NCI-H774 (cell line): ENCODE data around the gene POLR1E.
A peak's percentile ranks its signal among the peaks of the same experiment; 100 is the strongest.
"Not testable (repeated sequence)": the region's sequence is repeated elsewhere in the genome, so short reads cannot be mapped to it uniquely, and the experiment has no call there.

Experiments used
- DNase-seq: peaks from one replicate; lab custom pipeline; 2025; lab: John Stamatoyannopoulos, UW

Gene POLR1E

GRCh38 chr9:37464426-37465248 is 21.1 kb upstream of the POLR1E start:
- no peak for DNase-seq

- peak; percentile 99 for DNase-seq
Measured at GRCh38 chr9:37465249-37466036, 20.3 kb upstream of the POLR1E start, which contains the start of gene ZBTB5. Gene ZBTB5, minus strand, starts transcription at chr9:37465450. Its CDS starts 22,899 bp downstream, at chr9:37442551.

- peak; percentile 5 for DNase-seq
Measured at GRCh38 chr9:37466037-37466709, 19.6 kb upstream of the POLR1E start.

- DNase-seq: not testable (repeated sequence)
Measured at GRCh38 chr9:37467530-37467929, 18.2 kb upstream of the POLR1E start.

GRCh38 chr9:37468620-37469019 is 17.1 kb upstream of the POLR1E start:
- DNase-seq: no peak

GRCh38 chr9:37471942-37472684 is 13.6 kb upstream of the POLR1E start:
- no peak for DNase-seq

- DNase-seq: not testable (repeated sequence)
Measured at GRCh38 chr9:37473982-37474381, 11.8 kb upstream of the POLR1E start.

GRCh38 chr9:37474438-37474837 is 11.3 kb upstream of the POLR1E start:
- DNase-seq: no peak

GRCh38 chr9:37476930-37477329 is 8.8 kb upstream of the POLR1E start:
- no peak for DNase-seq

- DNase-seq: not testable (repeated sequence)
Measured at GRCh38 chr9:37477443-37477842, 8.3 kb upstream of the POLR1E start.

GRCh38 chr9:37477987-37478619 is 7.6 kb upstream of the POLR1E start:
- not testable (repeated sequence) for DNase-seq

GRCh38 chr9:37480759-37481158 is 5.0 kb upstream of the POLR1E start:
- no peak for DNase-seq

- no peak for DNase-seq
Measured at GRCh38 chr9:37486256-37486615, 488 bp downstream of the POLR1E start.

- no peak for DNase-seq
Measured at GRCh38 chr9:37486616-37487548, 1.1 kb downstream of the POLR1E start.

- no peak for DNase-seq
Measured at GRCh38 chr9:37491939-37492338, 6.2 kb downstream of the POLR1E start.

- no peak for DNase-seq
Measured at GRCh38 chr9:37495571-37495970, 9.8 kb downstream of the POLR1E start.

- no peak for DNase-seq
Measured at GRCh38 chr9:37496020-37496419, 10.3 kb downstream of the POLR1E start.

GRCh38 chr9:37497320-37497719 is 11.6 kb downstream of the POLR1E start:
- DNase-seq: no peak

- DNase-seq: no peak
Measured at GRCh38 chr9:37498457-37498856, 12.7 kb downstream of the POLR1E start.

GRCh38 chr9:37499297-37499696 is 13.5 kb downstream of the POLR1E start:
- no peak for DNase-seq
